Left forelimb (tissue), 1 donor: Measurements from ENCODE around the gene DDX4.

ENCODE experiments used
- DNase-seq: peaks from one replicate; pipeline ENCODE4 v3.0.0-alpha.2; 2018; ENCODE audit warnings: low spot score

Gene DDX4

GRCh38 chr5:55866485-55866884 is 128.6 kb downstream of the DDX4 start:
- no peak for DNase-seq
